HCT116 (cell line): ENCODE results near the gene CARMIL1.

Experiments
- POLR2A ChIP-seq: IDR thresholded peaks from 2 replicates; pipeline ENCODE4 v1.7.0; 2011; ENCODE audit warnings: borderline replicate concordance; ENCODE audit not compliant: insufficient read depth, insufficient read length; ENCODE audit errors: extremely low read depth
- POLR2AphosphoS5 ChIP-seq: IDR thresholded peaks from 2 replicates; pipeline ENCODE4 v1.6.1; 2011; ENCODE audit warnings: mild to moderate bottlenecking, low read depth, low read length, moderate library complexity
- YY1 ChIP-seq: IDR thresholded peaks from 2 replicates; pipeline ENCODE4 v1.6.1; 2011; ENCODE audit warnings: low read length, low read depth, moderate library complexity, mild to moderate bottlenecking; ENCODE audit not compliant: insufficient replicate concordance; ENCODE audit errors: extremely low read depth
- TF ChIP-seq, protein P1 (sequence below), 3 experiments: fragments of 200-600 bp in 1 of 3; sonication (generic) in 1 of 3; IDR thresholded peaks in 2 of 3; conservative IDR thresholded peaks in 1 of 3; 2 replicates each; pipeline ENCODE4 v1.5.1; 2012 to 2017; ENCODE audit warnings: low read depth in 2 of 3, low read length in 2 of 3, antibody characterized with exemption in 1 of 3, borderline replicate concordance in 1 of 3, control low read depth in 1 of 3, mild to moderate bottlenecking in 1 of 3, mixed read lengths in 1 of 3, mixed run types in 1 of 3, moderate library complexity in 1 of 3; ENCODE audit not compliant: insufficient read depth in 1 of 3
- TF ChIP-seq, protein P2 (sequence below): IDR thresholded peaks from 2 replicates; pipeline ENCODE4 v1.6.1; 2012; ENCODE audit warnings: low read depth
- TF ChIP-seq, protein P3 (sequence below): IDR thresholded peaks from 2 replicates; pipeline ENCODE4 v1.6.1; 2011; ENCODE audit warnings: mild to moderate bottlenecking, low read length, moderate library complexity; ENCODE audit not compliant: insufficient replicate concordance; ENCODE audit errors: extremely low read depth
- TF ChIP-seq, protein P4 (sequence below): IDR thresholded peaks from 2 replicates; pipeline ENCODE4 v1.6.1; 2012

DNA sequence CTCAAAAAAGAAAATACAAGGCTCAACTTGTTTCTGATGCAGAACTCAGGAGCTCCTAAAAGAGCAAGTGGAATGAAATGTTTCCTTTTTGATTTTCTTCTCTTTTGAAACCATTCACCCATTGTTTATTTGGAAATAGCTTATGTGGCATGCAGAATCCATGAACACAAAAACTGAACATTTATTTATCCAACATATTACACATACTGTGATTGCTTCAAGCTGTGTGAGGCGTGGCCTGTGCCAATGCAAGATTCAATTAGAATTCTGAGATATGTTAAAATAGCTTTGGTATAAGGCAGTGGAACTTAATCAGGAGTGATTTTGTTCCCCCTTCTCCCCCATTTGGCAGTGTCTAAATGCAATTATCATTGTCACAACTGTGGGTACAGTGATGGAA is 45.9 kb upstream of the CARMIL1 start:
- TF ChIP-seq, protein P1, sequence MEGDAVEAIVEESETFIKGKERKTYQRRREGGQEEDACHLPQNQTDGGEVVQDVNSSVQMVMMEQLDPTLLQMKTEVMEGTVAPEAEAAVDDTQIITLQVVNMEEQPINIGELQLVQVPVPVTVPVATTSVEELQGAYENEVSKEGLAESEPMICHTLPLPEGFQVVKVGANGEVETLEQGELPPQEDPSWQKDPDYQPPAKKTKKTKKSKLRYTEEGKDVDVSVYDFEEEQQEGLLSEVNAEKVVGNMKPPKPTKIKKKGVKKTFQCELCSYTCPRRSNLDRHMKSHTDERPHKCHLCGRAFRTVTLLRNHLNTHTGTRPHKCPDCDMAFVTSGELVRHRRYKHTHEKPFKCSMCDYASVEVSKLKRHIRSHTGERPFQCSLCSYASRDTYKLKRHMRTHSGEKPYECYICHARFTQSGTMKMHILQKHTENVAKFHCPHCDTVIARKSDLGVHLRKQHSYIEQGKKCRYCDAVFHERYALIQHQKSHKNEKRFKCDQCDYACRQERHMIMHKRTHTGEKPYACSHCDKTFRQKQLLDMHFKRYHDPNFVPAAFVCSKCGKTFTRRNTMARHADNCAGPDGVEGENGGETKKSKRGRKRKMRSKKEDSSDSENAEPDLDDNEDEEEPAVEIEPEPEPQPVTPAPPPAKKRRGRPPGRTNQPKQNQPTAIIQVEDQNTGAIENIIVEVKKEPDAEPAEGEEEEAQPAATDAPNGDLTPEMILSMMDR (IDR thresholded peaks at IDR 0.05 in 2 of 3, conservative IDR thresholded peaks at IDR 0.05 in 1 of 3; ENCODE audit: borderline replicate concordance in 1 of 3, insufficient read depth in 1 of 3, low read depth in 2 of 3, low read length in 2 of 3): no peak
- no peak for TF ChIP-seq YY1
- TF ChIP-seq, protein P2, sequence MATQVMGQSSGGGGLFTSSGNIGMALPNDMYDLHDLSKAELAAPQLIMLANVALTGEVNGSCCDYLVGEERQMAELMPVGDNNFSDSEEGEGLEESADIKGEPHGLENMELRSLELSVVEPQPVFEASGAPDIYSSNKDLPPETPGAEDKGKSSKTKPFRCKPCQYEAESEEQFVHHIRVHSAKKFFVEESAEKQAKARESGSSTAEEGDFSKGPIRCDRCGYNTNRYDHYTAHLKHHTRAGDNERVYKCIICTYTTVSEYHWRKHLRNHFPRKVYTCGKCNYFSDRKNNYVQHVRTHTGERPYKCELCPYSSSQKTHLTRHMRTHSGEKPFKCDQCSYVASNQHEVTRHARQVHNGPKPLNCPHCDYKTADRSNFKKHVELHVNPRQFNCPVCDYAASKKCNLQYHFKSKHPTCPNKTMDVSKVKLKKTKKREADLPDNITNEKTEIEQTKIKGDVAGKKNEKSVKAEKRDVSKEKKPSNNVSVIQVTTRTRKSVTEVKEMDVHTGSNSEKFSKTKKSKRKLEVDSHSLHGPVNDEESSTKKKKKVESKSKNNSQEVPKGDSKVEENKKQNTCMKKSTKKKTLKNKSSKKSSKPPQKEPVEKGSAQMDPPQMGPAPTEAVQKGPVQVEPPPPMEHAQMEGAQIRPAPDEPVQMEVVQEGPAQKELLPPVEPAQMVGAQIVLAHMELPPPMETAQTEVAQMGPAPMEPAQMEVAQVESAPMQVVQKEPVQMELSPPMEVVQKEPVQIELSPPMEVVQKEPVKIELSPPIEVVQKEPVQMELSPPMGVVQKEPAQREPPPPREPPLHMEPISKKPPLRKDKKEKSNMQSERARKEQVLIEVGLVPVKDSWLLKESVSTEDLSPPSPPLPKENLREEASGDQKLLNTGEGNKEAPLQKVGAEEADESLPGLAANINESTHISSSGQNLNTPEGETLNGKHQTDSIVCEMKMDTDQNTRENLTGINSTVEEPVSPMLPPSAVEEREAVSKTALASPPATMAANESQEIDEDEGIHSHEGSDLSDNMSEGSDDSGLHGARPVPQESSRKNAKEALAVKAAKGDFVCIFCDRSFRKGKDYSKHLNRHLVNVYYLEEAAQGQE: no peak
- TF ChIP-seq POLR2AphosphoS5: no peak
- TF ChIP-seq POLR2A: no peak
- TF ChIP-seq, protein P3, sequence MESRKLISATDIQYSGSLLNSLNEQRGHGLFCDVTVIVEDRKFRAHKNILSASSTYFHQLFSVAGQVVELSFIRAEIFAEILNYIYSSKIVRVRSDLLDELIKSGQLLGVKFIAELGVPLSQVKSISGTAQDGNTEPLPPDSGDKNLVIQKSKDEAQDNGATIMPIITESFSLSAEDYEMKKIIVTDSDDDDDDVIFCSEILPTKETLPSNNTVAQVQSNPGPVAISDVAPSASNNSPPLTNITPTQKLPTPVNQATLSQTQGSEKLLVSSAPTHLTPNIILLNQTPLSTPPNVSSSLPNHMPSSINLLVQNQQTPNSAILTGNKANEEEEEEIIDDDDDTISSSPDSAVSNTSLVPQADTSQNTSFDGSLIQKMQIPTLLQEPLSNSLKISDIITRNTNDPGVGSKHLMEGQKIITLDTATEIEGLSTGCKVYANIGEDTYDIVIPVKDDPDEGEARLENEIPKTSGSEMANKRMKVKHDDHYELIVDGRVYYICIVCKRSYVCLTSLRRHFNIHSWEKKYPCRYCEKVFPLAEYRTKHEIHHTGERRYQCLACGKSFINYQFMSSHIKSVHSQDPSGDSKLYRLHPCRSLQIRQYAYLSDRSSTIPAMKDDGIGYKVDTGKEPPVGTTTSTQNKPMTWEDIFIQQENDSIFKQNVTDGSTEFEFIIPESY: no peak
- TF ChIP-seq, protein P4, sequence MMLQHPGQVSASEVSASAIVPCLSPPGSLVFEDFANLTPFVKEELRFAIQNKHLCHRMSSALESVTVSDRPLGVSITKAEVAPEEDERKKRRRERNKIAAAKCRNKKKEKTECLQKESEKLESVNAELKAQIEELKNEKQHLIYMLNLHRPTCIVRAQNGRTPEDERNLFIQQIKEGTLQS: no peak
